GM18511 (cell line): ENCODE data around the gene ZNF469.
"Not testable (repeated sequence)": the region's sequence is repeated elsewhere in the genome, so short reads cannot be mapped to it uniquely, and the experiment has no call there.

Experiments
- ATAC-seq: cut with Tn5 transposase; IDR thresholded peaks from one replicate; pipeline ENCODE4 v1.9.1; 2021; ENCODE audit warnings: mild to moderate bottlenecking, moderate library complexity; ENCODE audit not compliant: unreplicated experiment

The ZNF469 gene

GRCh38 chr16:88356727-88357199 lies 26.0 kb upstream of the ZNF469 start:
- ATAC-seq, result no peak

GRCh38 chr16:88357317-88358022 lies 25.3 kb upstream of the ZNF469 start:
- ATAC-seq, result no peak

- no peak for ATAC-seq
Measured at GRCh38 chr16:88358023-88358420, 24.7 kb upstream of the ZNF469 start.

GRCh38 chr16:88359008-88359407 lies 23.8 kb upstream of the ZNF469 start:
- ATAC-seq, result no peak

- not testable (repeated sequence) for ATAC-seq
Measured at GRCh38 chr16:88360401-88360800, 22.4 kb upstream of the ZNF469 start.

- ATAC-seq, result no peak
Measured at GRCh38 chr16:88360999-88361398, 21.8 kb upstream of the ZNF469 start.

- ATAC-seq, result no peak
Measured at GRCh38 chr16:88361775-88362174, 21.0 kb upstream of the ZNF469 start.

- ATAC-seq, result no peak
Measured at GRCh38 chr16:88363239-88363891, 19.4 kb upstream of the ZNF469 start.

GRCh38 chr16:88365244-88365865 lies 17.4 kb upstream of the ZNF469 start:
- no peak for ATAC-seq

GRCh38 chr16:88366032-88366703 lies 16.6 kb upstream of the ZNF469 start:
- ATAC-seq, result no peak

GRCh38 chr16:88366704-88367047 lies 16.1 kb upstream of the ZNF469 start:
- ATAC-seq, result no peak

GRCh38 chr16:88367560-88367959 lies 15.2 kb upstream of the ZNF469 start:
- no peak for ATAC-seq

GRCh38 chr16:88368036-88368435 lies 14.7 kb upstream of the ZNF469 start:
- ATAC-seq, result no peak

GRCh38 chr16:88368994-88369393 lies 13.8 kb upstream of the ZNF469 start:
- ATAC-seq, result no peak

- ATAC-seq, result no peak
Measured at GRCh38 chr16:88369447-88370008, 13.2 kb upstream of the ZNF469 start.

- no peak for ATAC-seq
Measured at GRCh38 chr16:88370365-88370764, 12.4 kb upstream of the ZNF469 start.

- no peak for ATAC-seq
Measured at GRCh38 chr16:88372522-88372921, 10.2 kb upstream of the ZNF469 start.

- no peak for ATAC-seq
Measured at GRCh38 chr16:88373211-88373610, 9.5 kb upstream of the ZNF469 start.

GRCh38 chr16:88373927-88374492 lies 8.7 kb upstream of the ZNF469 start:
- no peak for ATAC-seq

- ATAC-seq, result no peak
Measured at GRCh38 chr16:88374736-88375135, 8.0 kb upstream of the ZNF469 start.
